ENCODE results near the gene RCSD1.

DNA sequence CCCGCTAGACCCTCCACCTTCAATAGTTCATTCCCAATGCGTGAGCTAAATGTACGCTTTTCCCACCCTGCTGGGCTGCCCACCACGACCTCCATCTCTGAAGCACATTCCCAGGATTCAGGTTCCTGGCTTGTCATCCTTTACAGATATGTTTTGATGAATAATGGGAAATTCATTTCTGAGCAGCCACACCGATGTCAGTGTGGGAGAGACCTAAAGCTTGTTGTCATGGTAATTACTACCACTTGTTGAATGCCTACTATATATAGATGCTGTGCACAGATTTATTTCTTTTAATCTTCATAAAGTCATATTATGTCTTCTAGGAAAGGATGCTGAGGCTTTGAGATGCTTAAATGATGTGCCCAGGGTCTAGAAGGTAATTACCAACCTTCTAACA lies 8.0 kb downstream of the RCSD1 start:
- TF ChIP-seq, protein P1, sequence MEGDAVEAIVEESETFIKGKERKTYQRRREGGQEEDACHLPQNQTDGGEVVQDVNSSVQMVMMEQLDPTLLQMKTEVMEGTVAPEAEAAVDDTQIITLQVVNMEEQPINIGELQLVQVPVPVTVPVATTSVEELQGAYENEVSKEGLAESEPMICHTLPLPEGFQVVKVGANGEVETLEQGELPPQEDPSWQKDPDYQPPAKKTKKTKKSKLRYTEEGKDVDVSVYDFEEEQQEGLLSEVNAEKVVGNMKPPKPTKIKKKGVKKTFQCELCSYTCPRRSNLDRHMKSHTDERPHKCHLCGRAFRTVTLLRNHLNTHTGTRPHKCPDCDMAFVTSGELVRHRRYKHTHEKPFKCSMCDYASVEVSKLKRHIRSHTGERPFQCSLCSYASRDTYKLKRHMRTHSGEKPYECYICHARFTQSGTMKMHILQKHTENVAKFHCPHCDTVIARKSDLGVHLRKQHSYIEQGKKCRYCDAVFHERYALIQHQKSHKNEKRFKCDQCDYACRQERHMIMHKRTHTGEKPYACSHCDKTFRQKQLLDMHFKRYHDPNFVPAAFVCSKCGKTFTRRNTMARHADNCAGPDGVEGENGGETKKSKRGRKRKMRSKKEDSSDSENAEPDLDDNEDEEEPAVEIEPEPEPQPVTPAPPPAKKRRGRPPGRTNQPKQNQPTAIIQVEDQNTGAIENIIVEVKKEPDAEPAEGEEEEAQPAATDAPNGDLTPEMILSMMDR (conservative IDR thresholded peaks at IDR 0.05; ENCODE audit: low read depth, low read length): no peak
- TF ChIP-seq POLR2A (IDR thresholded peaks at IDR 0.05; ENCODE audit: low read depth, low read length) (no peak), RAD21 (IDR thresholded peaks at IDR 0.05; ENCODE audit: low read length) (no peak), MXI1 (IDR thresholded peaks at IDR 0.05; ENCODE audit: borderline replicate concordance, low read depth, low read length) (no peak), MAZ (IDR thresholded peaks at IDR 0.05; ENCODE audit: borderline replicate concordance, low read depth, low read length) (no peak), SMC3 (IDR thresholded peaks at IDR 0.05; ENCODE audit: low read depth, low read length) (no peak), MAFK (IDR thresholded peaks at IDR 0.05; ENCODE audit: low read depth, low read length) (no peak), CEBPB (IDR thresholded peaks at IDR 0.05; ENCODE audit: low read depth, low read length) (no peak), BHLHE40 (IDR thresholded peaks at IDR 0.05; ENCODE audit: low read depth, low read length) (no peak), FOS (IDR thresholded peaks at IDR 0.05; ENCODE audit: low read depth, low read length) (no peak), CHD1 (IDR thresholded peaks at IDR 0.05; ENCODE audit: low read depth, low read length) (no peak), RCOR1 (IDR thresholded peaks at IDR 0.05; ENCODE audit: insufficient replicate concordance, low read length) (no peak)
- TF ChIP-seq, protein P2, sequence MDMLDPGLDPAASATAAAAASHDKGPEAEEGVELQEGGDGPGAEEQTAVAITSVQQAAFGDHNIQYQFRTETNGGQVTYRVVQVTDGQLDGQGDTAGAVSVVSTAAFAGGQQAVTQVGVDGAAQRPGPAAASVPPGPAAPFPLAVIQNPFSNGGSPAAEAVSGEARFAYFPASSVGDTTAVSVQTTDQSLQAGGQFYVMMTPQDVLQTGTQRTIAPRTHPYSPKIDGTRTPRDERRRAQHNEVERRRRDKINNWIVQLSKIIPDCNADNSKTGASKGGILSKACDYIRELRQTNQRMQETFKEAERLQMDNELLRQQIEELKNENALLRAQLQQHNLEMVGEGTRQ (IDR thresholded peaks at IDR 0.05; ENCODE audit: low read depth, low read length): no peak
- TF ChIP-seq, protein P3, sequence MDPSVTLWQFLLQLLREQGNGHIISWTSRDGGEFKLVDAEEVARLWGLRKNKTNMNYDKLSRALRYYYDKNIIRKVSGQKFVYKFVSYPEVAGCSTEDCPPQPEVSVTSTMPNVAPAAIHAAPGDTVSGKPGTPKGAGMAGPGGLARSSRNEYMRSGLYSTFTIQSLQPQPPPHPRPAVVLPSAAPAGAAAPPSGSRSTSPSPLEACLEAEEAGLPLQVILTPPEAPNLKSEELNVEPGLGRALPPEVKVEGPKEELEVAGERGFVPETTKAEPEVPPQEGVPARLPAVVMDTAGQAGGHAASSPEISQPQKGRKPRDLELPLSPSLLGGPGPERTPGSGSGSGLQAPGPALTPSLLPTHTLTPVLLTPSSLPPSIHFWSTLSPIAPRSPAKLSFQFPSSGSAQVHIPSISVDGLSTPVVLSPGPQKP (IDR thresholded peaks at IDR 0.05; ENCODE audit: borderline replicate concordance, low read depth, low read length): no peak

Data from IMR-90 (cell line).